Pulmonary artery endothelial cell (primary cell): ENCODE data around the gene RAD51B. TPM values are rescaled to one million over a fixed set of nuclear protein-coding genes. Genes with fewer than 3 reads are reported as not detected.
A peak's percentile ranks its signal among the peaks of the same experiment; 100 is the strongest.

Source experiments
- DNase-seq: peaks from one replicate; pipeline ENCODE4 v3.0.0-alpha.2; 2011; ENCODE audit warnings: low read depth, low spot score
- total RNA-seq: library from RNA; depleted of rRNA; stranded (reverse); fragments of >200 nt; gene quantifications from 2 replicates; pipeline ENCODE4 v1.2.3, GENCODE V29; 2014

Gene RAD51B
- total RNA-seq, 1 donor from 2014 or later = 9.8 TPM

GRCh38 chr14:68585690-68586089 lies 766.1 kb downstream of the RAD51B start:
- DNase-seq = no peak

DNA sequence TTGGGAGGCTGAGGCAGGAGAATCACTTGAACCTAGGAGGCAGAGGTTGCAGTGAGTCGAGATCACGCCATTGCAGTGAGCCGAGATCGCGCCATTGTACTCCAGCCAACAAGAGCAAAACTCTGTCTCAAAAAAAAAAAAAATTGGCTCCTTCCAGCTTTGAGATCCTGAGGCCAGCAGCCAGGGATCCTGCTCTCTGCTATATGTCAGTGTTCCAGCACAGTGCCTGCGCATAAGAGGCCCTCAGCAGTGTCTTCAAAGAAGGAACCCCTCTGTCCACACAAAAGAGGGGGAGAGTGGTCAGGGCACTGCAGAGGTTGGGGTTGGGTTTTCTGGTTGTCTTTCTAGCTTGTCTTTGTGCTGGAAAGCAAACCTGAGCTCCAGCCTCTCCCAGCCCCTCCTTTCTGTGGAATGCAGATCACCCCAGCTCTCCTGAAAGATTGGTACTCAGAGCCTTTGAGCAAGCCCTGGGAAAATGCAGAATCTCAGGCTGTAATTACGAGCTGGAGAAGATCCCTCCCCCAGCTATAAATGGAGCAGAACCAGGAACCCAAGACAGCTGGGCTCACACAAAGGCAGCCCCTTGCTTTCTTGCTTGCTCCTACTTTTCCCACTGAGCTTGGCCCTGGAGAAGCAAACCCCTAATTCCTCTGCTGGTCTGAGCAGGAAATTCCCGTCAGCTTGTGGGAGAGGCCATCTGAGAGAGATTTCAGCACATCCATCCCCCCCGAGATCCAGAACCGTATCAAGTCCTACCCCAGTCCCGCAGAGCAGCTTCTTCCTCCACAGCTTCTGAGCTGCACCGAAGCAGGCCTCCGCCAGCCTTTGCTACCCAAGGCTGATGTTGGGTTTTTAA lies 767.5 kb downstream of the RAD51B start:
- DNase-seq = no peak

DNA sequence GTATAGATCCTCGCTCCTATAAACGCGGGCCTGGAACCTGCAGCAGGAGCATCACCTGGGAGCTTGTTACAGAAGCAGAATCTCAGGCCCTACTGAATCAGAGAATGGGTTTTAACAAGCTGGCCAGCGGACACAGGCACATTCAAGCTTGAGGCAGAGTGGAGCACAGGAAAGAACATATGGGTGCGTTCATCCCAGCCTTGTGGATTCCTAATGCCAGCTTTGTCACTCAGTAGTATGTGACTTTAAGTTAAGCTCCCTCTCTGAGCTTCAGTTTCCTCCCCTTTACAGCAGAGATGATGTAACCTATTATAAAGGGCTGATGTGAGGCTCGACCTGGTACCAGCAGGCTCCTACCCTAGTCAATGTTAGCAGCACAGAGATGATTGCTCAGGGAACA lies 768.4 kb downstream of the RAD51B start:
- DNase-seq = no peak

GRCh38 chr14:68589447-68590200 lies 770.0 kb downstream of the RAD51B start:
- DNase-seq = no peak

DNA sequence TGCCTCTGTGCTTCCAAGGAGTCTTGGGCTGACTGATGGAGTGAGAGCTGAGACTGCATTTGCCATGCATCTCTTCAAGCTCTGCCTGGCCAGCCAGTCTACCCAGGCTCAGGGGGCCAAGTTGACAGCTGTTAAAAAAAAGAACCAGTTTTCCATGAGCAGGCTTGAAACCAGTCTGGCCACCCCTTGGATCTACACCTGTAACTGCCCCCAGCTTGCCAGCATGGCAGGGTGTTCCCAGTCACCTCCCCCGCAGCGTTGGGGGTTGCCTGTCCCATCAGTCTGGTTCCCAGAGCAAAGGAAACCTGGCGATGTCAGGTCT lies 770.6 kb downstream of the RAD51B start:
- DNase-seq = no peak

- DNase-seq = no peak
Observed at GRCh38 chr14:68591786-68592185, 772.2 kb downstream of the RAD51B start.

DNA sequence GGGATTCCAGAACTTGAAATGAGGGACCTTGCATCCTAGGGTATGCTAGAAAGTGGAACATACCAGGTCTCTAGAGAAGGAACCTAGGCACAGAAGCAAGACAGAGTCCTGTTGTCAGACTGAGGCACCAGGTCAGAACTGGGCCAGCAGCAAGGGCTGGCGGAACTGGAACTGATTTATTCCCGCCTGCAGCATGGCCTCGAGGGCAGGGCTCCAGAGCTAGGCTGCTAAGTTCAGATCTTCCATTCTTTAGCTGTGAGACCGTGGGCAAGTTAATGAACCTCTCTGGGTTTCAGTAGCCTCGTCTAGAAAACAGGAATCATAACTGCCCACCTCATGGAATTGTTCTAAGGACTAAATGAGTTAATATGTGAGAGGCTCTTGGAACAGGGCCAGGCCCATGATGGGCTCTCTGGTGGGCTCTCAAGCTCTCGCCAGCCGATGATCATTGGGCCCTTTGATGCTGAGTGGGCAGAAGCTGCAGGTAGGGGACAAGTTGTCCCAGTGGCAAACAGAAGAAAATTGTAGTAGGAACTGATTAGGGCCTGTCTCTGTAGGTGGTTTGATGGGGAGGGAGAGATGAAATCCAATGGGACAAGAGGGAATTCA lies 773.5 kb downstream of the RAD51B start:
- no peak for DNase-seq

DNA sequence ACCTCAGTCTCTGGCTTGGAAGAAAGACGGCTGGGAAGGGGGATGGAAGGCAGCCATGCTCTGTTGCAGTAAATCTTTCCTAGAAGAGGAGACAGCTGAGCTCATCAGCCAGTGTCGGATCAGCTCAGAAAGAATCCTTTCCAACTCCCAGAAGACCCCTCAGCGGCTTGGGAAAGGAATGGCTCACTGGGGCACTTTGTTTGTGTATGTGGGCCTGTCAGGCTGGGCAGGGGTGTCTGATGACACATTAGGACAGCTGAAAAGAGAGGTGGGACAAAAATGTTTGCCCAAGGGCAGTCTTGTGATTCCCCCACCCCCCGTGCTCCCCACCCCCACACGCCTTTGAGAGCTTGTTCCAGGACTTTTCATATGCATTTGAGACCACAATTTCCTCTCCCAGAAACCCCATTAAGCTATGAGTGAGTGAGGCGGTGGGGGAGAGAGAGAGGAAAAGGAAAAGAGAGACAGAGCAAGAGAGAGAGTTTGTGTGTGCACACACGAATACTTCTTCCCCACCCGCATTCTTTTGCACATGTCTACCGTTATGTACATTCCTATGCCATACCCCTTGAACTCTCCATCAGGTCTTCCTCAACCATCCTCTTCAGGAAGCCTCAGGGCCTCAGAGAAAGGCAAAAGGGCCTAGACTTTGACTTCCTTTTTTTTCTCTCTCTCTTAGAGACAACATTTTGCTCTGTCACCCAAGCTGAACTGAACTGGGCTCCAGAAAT lies 774.4 kb downstream of the RAD51B start:
- no peak for DNase-seq

DNA sequence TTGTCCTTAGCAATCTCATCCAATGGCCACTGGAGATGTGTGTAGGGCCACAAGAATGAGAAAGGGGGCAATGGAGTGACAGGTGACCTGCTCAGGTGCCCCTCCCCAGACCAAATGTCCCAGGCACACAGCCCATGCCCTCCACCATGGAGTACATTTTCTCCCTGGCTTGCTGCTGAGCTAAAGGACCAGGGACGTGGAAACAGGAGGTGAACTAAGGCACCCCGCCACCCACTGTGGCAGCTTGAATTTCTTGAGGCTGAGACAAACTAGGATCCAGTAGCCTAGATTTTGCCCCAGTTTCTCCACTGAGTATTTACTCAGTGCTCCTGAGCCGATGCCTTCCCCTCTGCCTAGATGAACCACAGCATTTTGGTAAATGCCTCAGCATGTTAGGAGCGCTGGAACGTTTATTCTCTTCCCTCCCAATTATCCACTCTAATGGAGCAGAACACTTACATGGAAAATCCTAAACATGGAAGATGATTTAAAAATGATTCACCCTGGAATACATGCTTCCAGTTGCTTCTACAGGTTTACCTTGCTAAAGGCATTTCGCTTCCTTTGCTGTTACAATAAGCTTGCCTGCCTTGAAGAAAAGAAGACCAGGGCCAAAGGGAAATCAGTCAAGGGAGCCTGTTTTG lies 775.3 kb downstream of the RAD51B start:
- no peak for DNase-seq

GRCh38 chr14:68596211-68596610 lies 776.6 kb downstream of the RAD51B start:
- DNase-seq = no peak

DNA sequence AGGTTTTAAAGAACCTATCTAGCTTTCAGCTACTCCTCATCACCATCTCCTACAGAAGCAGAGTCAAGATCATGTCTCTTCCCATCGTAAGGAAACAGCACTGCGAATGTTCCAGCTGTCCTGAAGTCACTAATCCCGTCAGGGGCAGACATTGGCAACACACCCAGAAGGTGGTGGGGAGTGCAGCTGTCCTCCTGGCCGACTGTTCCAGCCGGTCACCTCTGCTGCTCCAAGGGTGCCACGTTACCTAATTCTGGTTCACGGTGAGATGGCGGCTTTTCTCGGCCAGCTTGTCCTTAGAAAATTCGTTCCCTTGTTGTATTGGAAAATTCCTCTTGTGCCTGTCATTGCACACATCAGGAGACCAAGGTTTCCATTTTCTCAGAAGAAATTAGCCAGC lies 777.1 kb downstream of the RAD51B start:
- no peak for DNase-seq

DNA sequence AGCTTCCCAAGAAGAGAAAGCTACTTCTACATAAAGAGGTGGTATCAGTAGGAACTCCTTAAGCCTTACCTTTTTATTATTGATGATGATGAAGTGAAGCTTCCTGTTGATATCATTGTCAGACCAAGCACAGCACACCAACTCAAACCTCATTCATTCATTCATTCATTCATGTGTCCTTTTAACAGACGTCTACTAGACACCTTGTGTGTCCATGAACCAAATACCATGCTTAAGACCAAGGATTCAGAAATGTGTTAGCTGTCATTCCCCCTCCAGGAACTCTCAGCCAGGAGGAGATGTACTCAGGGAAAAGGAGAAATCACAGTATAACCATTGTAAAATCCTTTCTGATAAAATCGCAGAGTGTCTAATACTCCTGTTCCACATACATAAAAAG lies 778.5 kb downstream of the RAD51B start:
- no peak for DNase-seq

GRCh38 chr14:68598621-68599447 lies 779.3 kb downstream of the RAD51B start:
- DNase-seq = peak; percentile 93

DNA sequence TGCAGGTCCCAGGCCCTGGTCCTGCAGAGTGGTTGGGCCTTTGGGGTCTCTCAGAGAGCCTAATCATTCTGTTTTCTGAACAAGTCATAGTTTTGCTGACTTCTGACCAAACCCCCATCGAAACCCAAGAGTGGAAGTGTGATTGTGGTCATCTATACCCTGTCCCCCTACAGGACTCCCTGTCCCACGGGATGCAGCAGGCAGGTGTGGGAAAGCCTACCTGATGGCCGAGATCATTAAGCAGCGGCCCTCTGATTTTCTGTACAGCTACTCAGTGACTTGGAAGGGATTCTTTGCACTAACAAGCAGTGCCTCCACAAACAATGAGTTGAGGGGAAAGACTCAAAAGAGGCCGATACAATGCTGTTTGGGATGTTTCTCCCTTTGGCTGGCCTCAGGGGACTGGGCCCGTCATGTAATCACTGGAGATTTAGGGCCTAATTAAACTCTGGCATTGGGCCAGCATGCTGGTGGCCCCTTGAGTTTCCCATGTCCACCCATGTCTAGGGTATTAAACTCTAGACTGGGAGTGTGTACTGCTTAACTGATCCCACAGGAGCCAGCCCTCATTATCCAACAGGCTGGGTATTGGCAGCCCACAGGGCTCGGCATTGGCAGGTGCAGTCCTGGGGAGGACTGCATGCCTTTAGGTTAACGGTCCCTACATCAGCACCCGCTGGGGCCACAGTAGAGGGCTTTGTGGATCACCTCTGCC lies 780.5 kb downstream of the RAD51B start:
- no peak for DNase-seq

DNA sequence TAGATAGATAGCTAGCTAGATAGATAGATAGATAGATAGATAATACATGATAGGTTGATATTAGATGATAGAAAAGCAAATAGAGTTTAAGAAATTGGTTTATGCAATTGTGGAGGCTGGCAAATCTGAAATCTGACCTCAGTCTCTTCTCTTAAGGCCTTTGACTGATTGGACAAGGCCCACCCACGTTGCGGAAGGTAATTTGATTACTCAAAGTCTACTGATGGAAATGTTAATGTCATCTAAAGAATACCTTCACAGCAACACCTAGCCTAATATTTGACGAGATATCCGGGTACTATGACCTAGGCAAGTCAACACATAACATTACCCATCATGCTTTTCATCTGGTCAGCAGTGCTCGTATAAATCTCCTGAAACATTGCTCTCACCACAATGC lies 782.9 kb downstream of the RAD51B start:
- DNase-seq = no peak

DNA sequence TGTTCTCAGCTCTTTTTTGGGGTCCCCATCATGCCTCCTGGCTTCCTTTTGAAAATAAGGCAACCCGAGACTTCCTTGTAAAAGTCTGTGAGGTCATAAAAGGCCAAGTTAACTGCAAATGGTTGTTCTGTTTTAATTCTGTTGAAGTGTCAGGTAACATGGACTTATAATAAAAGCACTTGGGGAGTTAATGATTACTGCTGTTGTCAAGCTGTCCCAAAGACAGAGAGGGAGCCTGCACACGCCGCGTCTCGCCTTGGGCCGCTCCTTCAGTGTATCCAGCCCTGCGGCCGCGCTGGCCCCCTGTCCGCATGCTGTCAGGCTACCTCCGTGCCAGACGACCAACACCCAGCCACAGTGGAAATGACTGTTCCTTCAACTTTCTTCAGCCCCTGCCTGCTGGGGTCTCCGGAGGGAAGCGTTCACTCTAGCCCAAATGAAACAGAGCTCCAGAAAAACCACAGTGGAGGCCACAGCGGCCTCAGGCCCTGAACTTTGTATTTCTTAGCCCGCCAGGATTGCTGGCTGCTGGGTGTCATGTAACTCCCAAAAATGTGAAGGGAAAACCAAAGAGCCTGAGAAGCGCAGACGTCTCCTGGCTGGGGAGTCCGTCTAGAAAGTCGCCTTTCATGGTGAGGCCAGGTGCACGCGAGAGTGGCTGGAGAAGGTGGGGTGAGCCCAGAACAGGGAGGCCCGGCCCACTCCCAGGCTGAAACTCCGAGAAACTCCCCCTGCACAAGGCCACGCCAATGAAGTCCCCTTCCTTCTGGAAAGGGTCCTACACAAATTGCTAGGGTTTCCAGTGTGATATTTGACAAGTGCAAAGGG lies 784.2 kb downstream of the RAD51B start:
- no peak for DNase-seq

DNA sequence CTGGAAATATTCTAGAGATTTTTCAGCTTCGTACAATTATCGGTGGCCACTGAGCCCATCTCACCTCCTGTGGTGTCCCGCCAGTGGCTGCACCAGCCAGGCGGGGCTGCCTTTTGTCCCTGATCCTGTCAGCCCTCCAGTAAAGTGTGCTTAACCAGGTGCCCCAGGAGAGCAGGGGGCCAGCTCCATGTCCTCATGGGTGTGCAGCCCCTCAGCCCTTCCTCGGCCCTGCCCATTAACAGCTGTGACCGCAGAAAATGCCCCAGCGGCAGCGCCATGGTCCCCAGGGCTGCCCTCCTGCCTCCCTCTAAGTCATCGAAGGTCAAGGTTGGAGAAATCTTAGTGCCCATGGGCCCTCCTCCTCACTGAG lies 784.8 kb downstream of the RAD51B start:
- DNase-seq = no peak

- DNase-seq = no peak
Observed at GRCh38 chr14:68604822-68605221, 785.2 kb downstream of the RAD51B start.

GRCh38 chr14:68606176-68606575 lies 786.6 kb downstream of the RAD51B start:
- DNase-seq = no peak
